B cell (primary cell): ENCODE measurements around the gene IER2. TPM values are rescaled to one million over a fixed set of nuclear protein-coding genes. Genes with fewer than 3 reads are reported as not detected.

ENCODE experiments used
- ATAC-seq: fragments of 200-7000 bp; cut with Tn5 transposase; one replicate; pipeline ENCODE4 v1.10.0; 2021; ENCODE audit warnings: low read depth, mild to moderate bottlenecking, moderate number of reproducible peaks, moderate library complexity
- CTCF ChIA-PET: fragments of 350-600 bp; sonication (Branson Sonifier 250); formaldehyde crosslinking; loops from one replicate; lab custom pipeline; 2021; ENCODE audit warnings: antibody characterized with exemption, inconsistent platforms; lab: Charles Lee
- POLR2A ChIA-PET: fragments of 350-600 bp; sonication (Branson Sonifier 250); formaldehyde crosslinking; loops from one replicate; lab custom pipeline; 2021; ENCODE audit warnings: antibody characterized with exemption; lab: Charles Lee
- DNase-seq: peaks from one replicate; pipeline ENCODE4 v3.0.0; 2013
- H2AFZ ChIP-seq: 2 replicates; pipeline ENCODE4 v1.6.1; 2012; ENCODE audit warnings: mild to moderate bottlenecking, low read depth, low read length; ENCODE audit not compliant: insufficient read depth, poor library complexity, severe bottlenecking
- H3K27ac ChIP-seq, 2 donors: 1 replicate in 1 of 2; 2 replicates in 1 of 2; pipeline ENCODE4 v1.5.1; 2012 to 2013; ENCODE audit warnings: low read length in 2 of 2, mild to moderate bottlenecking in 2 of 2, moderate library complexity in 1 of 2
- H3K27me3 ChIP-seq, 4 experiments: fragments of 200-600 bp in 1 of 4; sonication (generic) in 1 of 4; replicated peaks in 1 of 4; 1 replicate in 2 of 4; 2 replicates in 2 of 4; pipeline versions ENCODE4 v1.6.1 to v1.7.0; 2013 to 2016; ENCODE audit warnings: low read length in 3 of 4, mild to moderate bottlenecking in 2 of 4, mixed read lengths in 1 of 4, moderate library complexity in 1 of 4; ENCODE audit not compliant: insufficient read depth in 4 of 4, control insufficient read depth in 3 of 4; ENCODE audit errors: control extremely low read depth in 1 of 4
- H3K36me3 ChIP-seq, 2 experiments: replicated peaks in 1 of 2; 1 replicate in 1 of 2; 2 replicates in 1 of 2; pipeline versions ENCODE4 v1.6.1 to v1.7.1; 2013; ENCODE audit warnings: low read length in 1 of 2; ENCODE audit not compliant: insufficient read depth in 2 of 2, control insufficient read depth in 1 of 2; ENCODE audit errors: control extremely low read depth in 1 of 2, extremely low read depth in 1 of 2
- H3K4me1 ChIP-seq, 2 donors: fragments of 200-600 bp in 1 of 2; sonication (generic) in 1 of 2; 1 replicate in 1 of 2; 2 replicates in 1 of 2; pipeline versions ENCODE4 v1.5.1 to v1.6.1; 2013 to 2017; ENCODE audit warnings: low read length in 2 of 2; ENCODE audit not compliant: control insufficient read depth in 2 of 2, insufficient read depth in 2 of 2
- H3K4me2 ChIP-seq: replicated peaks from 2 replicates; pipeline ENCODE3; 2012; ENCODE audit warnings: mild to moderate bottlenecking, low read depth, low read length; ENCODE audit not compliant: poor library complexity, severe bottlenecking
- H3K4me3 ChIP-seq, 5 experiments: fragments of 200-600 bp in 1 of 5; sonication (generic) in 1 of 5; 1 replicate in 3 of 5; 2 replicates in 2 of 5; pipeline versions ENCODE4 v1.5.1 to v1.7.0; 2011 to 2016; ENCODE audit warnings: low read length in 4 of 5, mild to moderate bottlenecking in 4 of 5, low read depth in 2 of 5, control low read depth in 1 of 5, moderate library complexity in 1 of 5; ENCODE audit not compliant: insufficient read depth in 1 of 5; ENCODE audit errors: control extremely low read depth in 1 of 5, extremely low read depth in 1 of 5
- H3K79me2 ChIP-seq: fragments of 200-600 bp; sonication (generic); one replicate; pipeline ENCODE4 v1.6.0; 2016; ENCODE audit warnings: low read length; ENCODE audit not compliant: control insufficient read depth, insufficient read depth
- H3K9ac ChIP-seq: fragments of 200-600 bp; sonication (generic); 2 replicates; pipeline ENCODE4 v1.6.1; 2017; ENCODE audit warnings: mild to moderate bottlenecking, low read length, moderate library complexity
- H3K9me3 ChIP-seq, 3 donors: one replicate each; pipeline versions ENCODE4 v1.6.1 to v1.7.1; 2013; ENCODE audit warnings: low read length in 2 of 3; ENCODE audit not compliant: control insufficient read depth in 2 of 3, insufficient read depth in 1 of 3; ENCODE audit errors: control extremely low read depth in 1 of 3
- H4K20me1 ChIP-seq: 2 replicates; pipeline ENCODE4 v1.6.0; 2012; ENCODE audit warnings: mild to moderate bottlenecking, low read length; ENCODE audit not compliant: insufficient read depth, control insufficient read depth, poor library complexity, severe bottlenecking
- H3K27ac Mint-ChIP-seq: one replicate; pipeline ENCODE4 v1.8.0; 2021; ENCODE audit warnings: mixed read lengths
- H3K27me3 Mint-ChIP-seq: one replicate; pipeline ENCODE4 v1.8.0; 2021; ENCODE audit warnings: mixed read lengths
- H3K4me1 Mint-ChIP-seq: one replicate; pipeline ENCODE4 v1.8.0; 2021; ENCODE audit warnings: mixed read lengths
- H3K4me3 Mint-ChIP-seq: one replicate; pipeline ENCODE4 v1.8.0; 2021; ENCODE audit warnings: mixed read lengths
- H3K9me3 Mint-ChIP-seq: one replicate; pipeline ENCODE4 v1.8.0; 2022; ENCODE audit warnings: mixed read lengths; ENCODE audit not compliant: insufficient read depth
- CTCF ChIP-seq: fragments of 200-600 bp; IDR thresholded peaks from one replicate; pipeline ENCODE4 v1.8.0; 2022; ENCODE audit warnings: antibody characterized with exemption, mild to moderate bottlenecking
- EZH2 ChIP-seq: IDR thresholded peaks from 2 replicates; pipeline ENCODE4 v1.6.1; 2012; ENCODE audit warnings: borderline replicate concordance, low read depth, mild to moderate bottlenecking, moderate library complexity, low read length; ENCODE audit not compliant: insufficient read depth, poor library complexity, severe bottlenecking
- WGBS: methylation state at CpG from one replicate; pipeline ENCODE4 v1.1.5; 2013; ENCODE audit warnings: missing lambda C conversion rate; ENCODE audit not compliant: insufficient coverage; 5-methylcytosine and 5-hydroxymethylcytosine counted together
- intact Hi-C: fragments of 100-400 bp; cut with micrococcal nuclease; formaldehyde crosslinking; loops from one replicate; pipeline ENCODE4 v1.10.0; 2022
- polyA plus RNA-seq: library from polyadenylated mRNA; depleted of rRNA; stranded (reverse); fragments of >200 nt; gene quantifications from 2 replicates; pipeline ENCODE4 v1.2.3, GENCODE V29; 2012
- total RNA-seq, 2 donors: library from RNA; stranded (reverse); fragments of 120-200 nt in 1 of 2; gene quantifications; 1 replicate in 1 of 2; 2 replicates in 1 of 2; pipeline versions ENCODE4 v1.2.3 to v1.2.4, GENCODE V29; 2013 to 2022

The IER2 gene
- total and polyA plus RNA-seq, 2 donors (not counting 1 experiment from before 2014, with no cell fraction given) = 189 to 2,152 TPM

- Histone ChIP-seq H3K27me3 (no peaks in the 10 kb centered on the region), H3K4me3 (peak overlapping the region; percentile 77 to 97 (median 85)), H3K36me3 (peaks cover 0 to 14% of the 10 kb centered on the region in 2 experiments), H3K27ac (peak overlapping the region; percentile 47 to 81), H3K9me3 (no peaks in the 10 kb centered on the region), H3K4me1 (peaks cover 26 to 46% of the 10 kb centered on the region in 2 donors), H3K79me2 (peaks cover 73% of the 10 kb centered on the region), H3K9ac (peak overlapping the region; percentile 93), H4K20me1 (peaks cover 33% of the 10 kb centered on the region), H2AFZ (peak overlapping the region; percentile 86), H3K4me2 (peak overlapping the region; percentile 92)
- peak; percentile 10 for ATAC-seq
- WGBS = 8% methylated on average over 15 of the region's 20 CpGs
- DNase-seq = no peak
- Mint-ChIP-seq H3K9me3 (no peaks in the 10 kb centered on the region), H3K4me3 (peak overlapping the region; percentile 99), H3K27ac (peak overlapping the region; percentile 95), H3K4me1 (peaks cover 51% of the 10 kb centered on the region), H3K27me3 (no peaks in the 10 kb centered on the region)
- TF ChIP-seq CTCF (no peak), EZH2 (no peak)
- ChIA-PET POLR2A (interaction anchor here (0.8 to 4.8 kb wide), 8 partner anchors 13 to 51 kb away, joined by 3 to 80 read pairs (median 22); partner anchors contain the start of genes IER2, LYL1 and STX10), CTCF (interaction anchor here (0.6 to 3.2 kb wide), 12 partner anchors 12 to 957 kb away, joined by 3 to 31 read pairs (median 6); no protein-coding TSS in a partner anchor)
- intact Hi-C loops = loop anchor here (5.0 kb wide), 1 partner anchor 90 kb away; no protein-coding TSS in a partner anchor
Observed at GRCh38 chr19:13117176-13117771, 32.9 kb upstream of the IER2 start.
